Skeletal muscle tissue (tissue), 4 donors: ENCODE results near the gene DCLK1. TPM values are rescaled to one million over a fixed set of nuclear protein-coding genes. Genes with fewer than 3 reads are reported as not detected.

Experiments used
- H3K27ac ChIP-seq: one replicate; pipeline ENCODE4 v1.7.0; 2013; ENCODE audit warnings: mild to moderate bottlenecking, low read depth, low read length, inconsistent platforms
- H3K27me3 ChIP-seq, 3 donors: one replicate each; pipeline ENCODE4 v1.7.0; 2013; ENCODE audit warnings: low read length in 3 of 3; ENCODE audit not compliant: control insufficient read depth in 3 of 3, insufficient read depth in 3 of 3
- H3K36me3 ChIP-seq, 3 donors: one replicate each; pipeline ENCODE4 v1.7.0; 2013; ENCODE audit warnings: low read length in 3 of 3; ENCODE audit not compliant: control insufficient read depth in 3 of 3, insufficient read depth in 3 of 3
- H3K4me1 ChIP-seq, 3 donors: one replicate each; pipeline ENCODE4 v1.7.0; 2013; ENCODE audit warnings: low read length in 3 of 3, mild to moderate bottlenecking in 3 of 3; ENCODE audit not compliant: control insufficient read depth in 3 of 3, insufficient read depth in 3 of 3
- H3K4me3 ChIP-seq, 3 donors: one replicate each; pipeline ENCODE4 v1.7.0; 2013; ENCODE audit warnings: low read length in 3 of 3
- H3K9ac ChIP-seq, 3 donors: one replicate each; pipeline ENCODE4 v1.7.0; 2013; ENCODE audit warnings: low read length in 3 of 3, mild to moderate bottlenecking in 3 of 3, moderate library complexity in 2 of 3, low read depth in 1 of 3
- H3K9me3 ChIP-seq, 3 donors: one replicate each; pipeline ENCODE4 v1.7.0; 2013; ENCODE audit warnings: low read length in 3 of 3; ENCODE audit not compliant: control insufficient read depth in 3 of 3
- total RNA-seq: library from RNA; depleted of rRNA; stranded (reverse); fragments of >200 nt; gene quantifications from one replicate; pipeline ENCODE4 v1.2.3, GENCODE V29; 2014
- donor health status: Osteomylitis.

Gene DCLK1
- total RNA-seq, 1 donor from 2014 or later, result 92.9 TPM

DNA sequence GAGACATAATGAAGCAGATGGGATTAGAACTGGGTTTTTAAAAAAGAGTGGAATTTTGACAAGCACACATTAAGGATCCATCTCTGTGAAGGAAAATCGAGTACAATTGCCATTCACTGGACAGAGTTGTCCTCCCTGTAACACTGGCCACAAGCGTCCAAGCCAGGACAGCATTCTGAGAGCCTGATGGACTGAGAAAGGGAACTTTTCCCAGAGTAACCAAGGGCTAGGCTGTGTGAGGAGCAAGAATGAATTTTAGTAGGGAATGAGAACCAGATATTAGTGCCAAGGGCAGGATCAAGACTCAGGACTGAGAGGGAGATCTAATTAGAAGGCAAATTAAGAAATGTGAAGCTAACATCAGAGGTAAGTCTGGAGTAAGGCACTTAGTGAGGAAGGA lies 73.1 kb downstream of the DCLK1 start:
- Histone ChIP-seq H3K36me3 (no peaks in the 10 kb centered on the region), H3K9ac (no peak overlapping the region), H3K4me3 (no peak overlapping the region), H3K4me1 (no peaks in the 10 kb centered on the region), H3K9me3 (no peaks in the 10 kb centered on the region), H3K27ac (no peak overlapping the region), H3K27me3 (no peaks in the 10 kb centered on the region)

DNA sequence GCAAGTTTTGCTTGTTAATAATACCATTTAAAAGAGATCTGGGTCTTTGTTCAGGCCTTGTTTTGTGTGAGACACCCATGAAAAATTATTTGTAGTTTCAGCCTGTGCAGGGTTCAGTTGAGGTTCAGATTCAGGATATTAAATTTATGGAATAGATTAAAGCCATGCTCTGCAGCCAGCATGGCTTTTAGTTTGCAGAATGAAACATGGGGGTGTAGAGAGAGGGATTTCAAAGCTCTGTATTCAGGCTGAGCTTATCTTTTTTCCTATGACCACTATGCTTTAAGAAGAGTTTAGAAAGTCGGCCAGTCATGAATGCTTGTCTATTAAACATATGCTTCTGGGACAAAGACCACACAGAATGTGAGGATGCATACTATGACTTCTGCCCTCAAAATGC lies 73.6 kb downstream of the DCLK1 start:
- Histone ChIP-seq H3K9ac (no peak overlapping the region), H3K36me3 (no peaks in the 10 kb centered on the region), H3K4me3 (no peak overlapping the region), H3K4me1 (no peaks in the 10 kb centered on the region), H3K27me3 (no peaks in the 10 kb centered on the region), H3K27ac (no peak overlapping the region), H3K9me3 (no peaks in the 10 kb centered on the region)

DNA sequence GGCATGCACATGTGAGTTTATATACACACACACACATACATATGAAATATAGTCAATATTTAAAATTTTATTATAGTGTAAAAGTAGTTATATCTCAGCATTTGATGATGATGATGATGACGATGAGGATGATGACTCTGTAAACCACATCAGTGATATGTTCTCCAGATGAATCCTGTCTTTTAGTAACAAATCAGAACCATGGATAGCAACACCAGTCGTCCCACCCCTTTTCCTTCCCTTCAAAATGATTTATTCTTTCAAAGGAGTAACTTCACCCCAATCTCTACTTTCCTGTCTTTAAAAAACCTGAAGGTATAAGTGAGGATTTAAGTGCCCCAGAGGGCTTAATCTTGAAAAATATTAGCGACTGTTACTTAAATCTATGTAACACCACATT lies 74.1 kb downstream of the DCLK1 start:
- H3K36me3 ChIP-seq, result no peaks in the 10 kb centered on the region
- no peak overlapping the region for H3K9ac ChIP-seq
- H3K4me3 ChIP-seq, result no peak overlapping the region
- H3K9me3 ChIP-seq, result no peaks in the 10 kb centered on the region
- no peak overlapping the region for H3K27ac ChIP-seq
- H3K4me1 ChIP-seq, result no peaks in the 10 kb centered on the region
- H3K27me3 ChIP-seq, result no peaks in the 10 kb centered on the region

DNA sequence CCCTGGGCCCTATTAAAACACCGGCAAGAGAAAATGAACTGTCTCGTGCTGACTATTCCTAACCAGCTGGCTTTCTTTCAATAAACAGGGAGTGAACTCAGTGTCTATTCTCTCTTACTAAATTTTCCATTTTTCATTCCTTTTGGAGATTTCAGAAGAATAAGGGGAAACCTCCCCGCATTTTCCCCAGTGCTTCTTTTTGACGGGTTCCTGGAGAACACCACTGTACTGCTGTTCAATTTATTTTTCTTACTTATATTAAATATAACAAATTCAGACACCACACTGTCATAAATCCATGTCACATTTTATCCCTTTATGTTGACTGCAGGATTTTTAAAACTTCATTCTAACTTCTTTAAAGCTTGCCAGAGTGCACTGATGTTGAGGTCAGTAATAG lies 75.8 kb downstream of the DCLK1 start:
- no peak overlapping the region for H3K27ac ChIP-seq
- no peaks in the 10 kb centered on the region for H3K9me3 ChIP-seq
- no peak overlapping the region for H3K9ac ChIP-seq
- no peak overlapping the region for H3K4me3 ChIP-seq
- no peaks in the 10 kb centered on the region for H3K4me1 ChIP-seq
- H3K36me3 ChIP-seq, result no peaks in the 10 kb centered on the region
- no peaks in the 10 kb centered on the region for H3K27me3 ChIP-seq

DNA sequence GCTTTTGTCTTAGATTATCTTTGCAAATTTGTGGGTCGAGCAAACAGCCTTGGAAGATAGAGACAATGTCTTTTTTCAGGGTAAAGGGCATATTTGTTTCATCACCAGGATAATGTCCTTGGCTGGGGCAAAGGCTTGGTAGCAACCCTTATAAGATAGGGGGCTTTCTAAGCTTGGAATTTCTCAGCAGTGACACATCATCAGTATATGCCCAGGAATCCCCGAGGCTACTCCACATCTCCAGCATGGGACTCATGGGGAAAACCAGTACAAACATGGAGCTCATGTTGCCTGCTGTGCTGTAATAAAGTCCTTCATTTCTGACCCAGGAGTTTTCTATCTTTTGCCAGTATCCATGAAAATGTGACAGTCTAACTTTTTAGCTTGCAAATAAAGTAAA lies 77.1 kb downstream of the DCLK1 start:
- no peak overlapping the region for H3K27ac ChIP-seq
- H3K4me3 ChIP-seq, result no peak overlapping the region
- H3K4me1 ChIP-seq, result no peaks in the 10 kb centered on the region
- no peaks in the 10 kb centered on the region for H3K27me3 ChIP-seq
- no peaks in the 10 kb centered on the region for H3K36me3 ChIP-seq
- no peak overlapping the region for H3K9ac ChIP-seq
- no peaks in the 10 kb centered on the region for H3K9me3 ChIP-seq

DNA sequence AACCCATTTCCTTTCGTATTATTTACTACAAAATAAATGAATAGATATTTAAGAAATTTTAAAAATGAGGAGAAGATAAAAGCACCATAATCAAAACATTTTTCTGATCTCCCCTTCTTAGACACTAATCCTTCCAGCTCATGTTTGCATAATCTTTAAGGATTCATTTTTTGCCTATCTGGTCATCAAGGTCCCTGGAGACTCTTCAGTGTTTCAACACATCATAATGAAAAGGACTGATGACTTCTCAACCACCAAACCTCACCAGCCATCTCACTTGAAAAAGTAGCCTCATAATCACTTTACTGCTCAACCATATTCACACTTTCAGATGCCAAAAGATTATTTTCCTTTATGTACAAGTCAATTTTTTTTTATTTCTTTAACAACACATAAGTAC lies 80.1 kb downstream of the DCLK1 start:
- Histone ChIP-seq H3K4me3 (no peak overlapping the region), H3K27ac (no peak overlapping the region), H3K36me3 (no peaks in the 10 kb centered on the region), H3K4me1 (no peaks in the 10 kb centered on the region), H3K9ac (no peak overlapping the region), H3K9me3 (no peaks in the 10 kb centered on the region), H3K27me3 (no peaks in the 10 kb centered on the region)

DNA sequence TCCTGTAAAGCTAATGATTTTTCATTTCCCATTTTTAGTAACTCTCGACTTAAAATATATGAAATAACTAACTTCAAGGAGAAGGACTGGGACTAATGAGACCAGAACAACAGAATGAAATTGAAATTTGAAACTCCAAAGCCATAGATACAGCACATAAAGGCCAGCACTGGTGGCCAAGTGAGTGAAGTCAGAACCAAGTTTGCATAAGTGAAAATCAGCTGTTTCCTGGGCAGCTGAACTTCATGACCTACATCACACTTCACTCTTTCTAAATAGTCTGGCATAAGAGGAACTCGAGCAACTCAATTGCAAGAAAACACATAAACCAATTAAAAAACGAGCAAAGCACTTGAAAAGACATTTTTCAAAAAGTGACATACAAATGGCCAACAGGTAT lies 84.5 kb downstream of the DCLK1 start:
- no peak overlapping the region for H3K27ac ChIP-seq
- H3K4me1 ChIP-seq, result no peaks in the 10 kb centered on the region

DNA sequence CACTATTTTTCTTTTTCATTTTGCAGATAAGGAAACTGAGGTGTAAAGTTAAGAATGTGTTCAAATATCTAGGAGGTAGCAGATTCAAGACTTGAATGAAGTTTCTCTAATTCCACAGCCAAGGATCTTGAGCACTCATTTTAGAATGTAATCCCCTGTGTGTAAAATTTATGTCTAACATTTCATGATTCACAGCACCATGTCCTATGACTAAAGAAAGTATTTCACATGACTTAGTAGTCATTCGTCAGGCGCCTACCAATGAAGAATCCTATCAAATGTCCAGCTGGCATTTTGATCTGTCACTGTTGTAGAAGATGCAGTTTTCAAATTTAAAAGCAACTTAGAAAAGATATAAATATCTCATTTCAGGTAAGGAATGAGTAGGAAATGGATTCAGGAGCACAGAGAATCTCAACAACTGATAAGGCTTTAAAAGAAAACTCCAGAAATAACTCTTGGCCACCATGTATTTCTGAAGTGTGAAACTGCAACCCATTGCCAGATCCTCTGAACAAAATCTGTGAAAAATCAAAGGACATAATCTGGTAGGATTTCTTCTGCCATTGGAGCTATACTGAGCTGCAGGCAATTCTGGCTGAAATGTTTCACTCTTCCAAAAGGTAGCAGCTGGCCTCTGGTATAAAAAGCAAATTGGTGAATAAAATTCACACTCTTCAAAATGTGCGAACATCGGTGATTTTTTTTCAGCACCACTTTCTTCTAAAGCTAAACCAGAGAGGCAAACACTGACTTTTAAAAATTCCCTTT lies 92.2 kb downstream of the DCLK1 start:
- Histone ChIP-seq H3K9ac (no peak overlapping the region), H3K27me3 (no peaks in the 10 kb centered on the region), H3K27ac (no peak overlapping the region), H3K4me1 (no peaks in the 10 kb centered on the region), H3K36me3 (no peaks in the 10 kb centered on the region), H3K9me3 (no peaks in the 10 kb centered on the region), H3K4me3 (no peak overlapping the region)

More for the DNA sequence above, 84.5 kb downstream of the DCLK1 start:
- Histone ChIP-seq H3K36me3 (no peaks in the 10 kb centered on the region), H3K9ac (no peak overlapping the region), H3K27me3 (no peaks in the 10 kb centered on the region), H3K4me3 (no peak overlapping the region), H3K9me3 (no peaks in the 10 kb centered on the region)

DNA sequence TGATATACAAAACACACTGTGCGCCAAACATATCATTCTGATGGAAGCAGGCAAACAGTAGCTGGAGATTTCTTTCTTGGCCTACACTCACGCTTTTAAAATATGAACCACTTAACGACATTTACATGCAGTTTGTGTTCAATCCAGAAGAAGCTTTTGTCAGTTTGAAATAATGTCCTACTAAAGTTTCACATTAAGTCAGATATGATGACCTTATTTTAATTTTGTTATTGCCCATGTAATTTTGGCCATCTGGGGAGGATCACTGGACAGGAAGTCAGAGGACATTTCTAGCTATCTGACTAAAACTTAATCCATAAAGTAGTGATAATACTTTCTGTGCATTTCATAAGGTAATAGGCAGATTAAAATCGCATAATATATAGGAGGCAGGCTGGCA lies 98.1 kb downstream of the DCLK1 start:
- no peak overlapping the region for H3K9ac ChIP-seq
- no peaks in the 10 kb centered on the region for H3K9me3 ChIP-seq
- H3K4me1 ChIP-seq, result peaks cover 0 to 3% (median 2%) of the 10 kb centered on the region in 3 donors
- H3K27me3 ChIP-seq, result no peaks in the 10 kb centered on the region
- no peak overlapping the region for H3K4me3 ChIP-seq
- no peaks in the 10 kb centered on the region for H3K36me3 ChIP-seq
- H3K27ac ChIP-seq, result no peak overlapping the region

DNA sequence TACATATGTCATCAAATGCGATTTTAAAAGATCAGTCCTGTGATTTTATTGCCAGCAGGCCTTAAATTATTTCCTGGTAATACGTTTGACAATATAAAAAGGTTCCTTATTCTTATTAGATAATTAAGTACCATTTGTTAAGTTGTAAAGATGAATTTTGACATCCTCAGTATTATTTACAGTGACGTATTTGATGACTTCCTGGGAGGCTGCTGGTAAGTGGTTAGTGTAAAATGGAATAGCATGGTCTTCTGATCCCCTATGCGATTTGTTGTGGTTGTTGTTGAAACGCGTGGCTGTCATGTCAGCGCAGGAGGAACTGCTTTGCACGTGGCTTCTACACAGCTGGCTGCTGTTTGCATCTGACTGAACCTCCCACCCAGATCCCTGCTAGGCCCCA lies 99.7 kb downstream of the DCLK1 start:
- no peak overlapping the region for H3K27ac ChIP-seq

More for the DNA sequence above, 99.7 kb downstream of the DCLK1 start:
- H3K36me3 ChIP-seq, result no peaks in the 10 kb centered on the region
- H3K9me3 ChIP-seq, result no peaks in the 10 kb centered on the region
- H3K27me3 ChIP-seq, result no peaks in the 10 kb centered on the region
- H3K4me3 ChIP-seq, result no peak overlapping the region
- H3K9ac ChIP-seq, result no peak overlapping the region
- peaks cover 0 to 3% (median 2%) of the 10 kb centered on the region in 3 donors for H3K4me1 ChIP-seq
